B cell (primary cell): ENCODE results near the gene PRRT1. TPM values are rescaled to one million over a fixed set of nuclear protein-coding genes. Genes with fewer than 3 reads are reported as not detected.

ENCODE experiments used
- ATAC-seq: fragments of 200-7000 bp; cut with Tn5 transposase; one replicate; pipeline ENCODE4 v1.10.0; 2021; ENCODE audit warnings: low read depth, mild to moderate bottlenecking, moderate number of reproducible peaks, moderate library complexity
- CTCF ChIA-PET: fragments of 350-600 bp; sonication (Branson Sonifier 250); formaldehyde crosslinking; loops from one replicate; lab custom pipeline; 2021; ENCODE audit warnings: antibody characterized with exemption, inconsistent platforms; lab: Charles Lee
- POLR2A ChIA-PET: fragments of 350-600 bp; sonication (Branson Sonifier 250); formaldehyde crosslinking; loops from one replicate; lab custom pipeline; 2021; ENCODE audit warnings: antibody characterized with exemption; lab: Charles Lee
- DNase-seq: peaks from one replicate; pipeline ENCODE4 v3.0.0; 2013
- H2AFZ ChIP-seq: 2 replicates; pipeline ENCODE4 v1.6.1; 2012; ENCODE audit warnings: mild to moderate bottlenecking, low read depth, low read length; ENCODE audit not compliant: insufficient read depth, poor library complexity, severe bottlenecking
- H3K27ac ChIP-seq, 2 donors: 1 replicate in 1 of 2; 2 replicates in 1 of 2; pipeline ENCODE4 v1.5.1; 2012 to 2013; ENCODE audit warnings: low read length in 2 of 2, mild to moderate bottlenecking in 2 of 2, moderate library complexity in 1 of 2
- H3K27me3 ChIP-seq, 4 experiments: fragments of 200-600 bp in 1 of 4; sonication (generic) in 1 of 4; replicated peaks in 1 of 4; 1 replicate in 2 of 4; 2 replicates in 2 of 4; pipeline versions ENCODE4 v1.6.1 to v1.7.0; 2013 to 2016; ENCODE audit warnings: low read length in 3 of 4, mild to moderate bottlenecking in 2 of 4, mixed read lengths in 1 of 4, moderate library complexity in 1 of 4; ENCODE audit not compliant: insufficient read depth in 4 of 4, control insufficient read depth in 3 of 4; ENCODE audit errors: control extremely low read depth in 1 of 4
- H3K36me3 ChIP-seq, 2 experiments: replicated peaks in 1 of 2; 1 replicate in 1 of 2; 2 replicates in 1 of 2; pipeline versions ENCODE4 v1.6.1 to v1.7.1; 2013; ENCODE audit warnings: low read length in 1 of 2; ENCODE audit not compliant: insufficient read depth in 2 of 2, control insufficient read depth in 1 of 2; ENCODE audit errors: control extremely low read depth in 1 of 2, extremely low read depth in 1 of 2
- H3K4me1 ChIP-seq, 2 donors: fragments of 200-600 bp in 1 of 2; sonication (generic) in 1 of 2; 1 replicate in 1 of 2; 2 replicates in 1 of 2; pipeline versions ENCODE4 v1.5.1 to v1.6.1; 2013 to 2017; ENCODE audit warnings: low read length in 2 of 2; ENCODE audit not compliant: control insufficient read depth in 2 of 2, insufficient read depth in 2 of 2
- H3K4me2 ChIP-seq: replicated peaks from 2 replicates; pipeline ENCODE3; 2012; ENCODE audit warnings: mild to moderate bottlenecking, low read depth, low read length; ENCODE audit not compliant: poor library complexity, severe bottlenecking
- H3K4me3 ChIP-seq, 5 experiments: fragments of 200-600 bp in 1 of 5; sonication (generic) in 1 of 5; 1 replicate in 3 of 5; 2 replicates in 2 of 5; pipeline versions ENCODE4 v1.5.1 to v1.7.0; 2011 to 2016; ENCODE audit warnings: low read length in 4 of 5, mild to moderate bottlenecking in 4 of 5, low read depth in 2 of 5, control low read depth in 1 of 5, moderate library complexity in 1 of 5; ENCODE audit not compliant: insufficient read depth in 1 of 5; ENCODE audit errors: control extremely low read depth in 1 of 5, extremely low read depth in 1 of 5
- H3K79me2 ChIP-seq: fragments of 200-600 bp; sonication (generic); one replicate; pipeline ENCODE4 v1.6.0; 2016; ENCODE audit warnings: low read length; ENCODE audit not compliant: control insufficient read depth, insufficient read depth
- H3K9ac ChIP-seq: fragments of 200-600 bp; sonication (generic); 2 replicates; pipeline ENCODE4 v1.6.1; 2017; ENCODE audit warnings: mild to moderate bottlenecking, low read length, moderate library complexity
- H3K9me3 ChIP-seq, 3 donors: one replicate each; pipeline versions ENCODE4 v1.6.1 to v1.7.1; 2013; ENCODE audit warnings: low read length in 2 of 3; ENCODE audit not compliant: control insufficient read depth in 2 of 3, insufficient read depth in 1 of 3; ENCODE audit errors: control extremely low read depth in 1 of 3
- H4K20me1 ChIP-seq: 2 replicates; pipeline ENCODE4 v1.6.0; 2012; ENCODE audit warnings: mild to moderate bottlenecking, low read length; ENCODE audit not compliant: insufficient read depth, control insufficient read depth, poor library complexity, severe bottlenecking
- H3K27ac Mint-ChIP-seq: one replicate; pipeline ENCODE4 v1.8.0; 2021; ENCODE audit warnings: mixed read lengths
- H3K27me3 Mint-ChIP-seq: one replicate; pipeline ENCODE4 v1.8.0; 2021; ENCODE audit warnings: mixed read lengths
- H3K4me1 Mint-ChIP-seq: one replicate; pipeline ENCODE4 v1.8.0; 2021; ENCODE audit warnings: mixed read lengths
- H3K4me3 Mint-ChIP-seq: one replicate; pipeline ENCODE4 v1.8.0; 2021; ENCODE audit warnings: mixed read lengths
- H3K9me3 Mint-ChIP-seq: one replicate; pipeline ENCODE4 v1.8.0; 2022; ENCODE audit warnings: mixed read lengths; ENCODE audit not compliant: insufficient read depth
- EZH2 ChIP-seq: IDR thresholded peaks from 2 replicates; pipeline ENCODE4 v1.6.1; 2012; ENCODE audit warnings: borderline replicate concordance, low read depth, mild to moderate bottlenecking, moderate library complexity, low read length; ENCODE audit not compliant: insufficient read depth, poor library complexity, severe bottlenecking
- WGBS: methylation state at CpG from one replicate; pipeline ENCODE4 v1.1.5; 2013; ENCODE audit warnings: missing lambda C conversion rate; ENCODE audit not compliant: insufficient coverage; 5-methylcytosine and 5-hydroxymethylcytosine counted together
- intact Hi-C: fragments of 100-400 bp; cut with micrococcal nuclease; formaldehyde crosslinking; loops from one replicate; pipeline ENCODE4 v1.10.0; 2022
- polyA plus RNA-seq: library from polyadenylated mRNA; depleted of rRNA; stranded (reverse); fragments of >200 nt; gene quantifications from 2 replicates; pipeline ENCODE4 v1.2.3, GENCODE V29; 2012
- total RNA-seq, 2 donors: library from RNA; stranded (reverse); fragments of 120-200 nt in 1 of 2; gene quantifications; 1 replicate in 1 of 2; 2 replicates in 1 of 2; pipeline versions ENCODE4 v1.2.3 to v1.2.4, GENCODE V29; 2013 to 2022
- TF ChIP-seq, protein P1 (sequence below): fragments of 200-600 bp; IDR thresholded peaks from one replicate; pipeline ENCODE4 v1.8.0; 2022; ENCODE audit warnings: antibody characterized with exemption, mild to moderate bottlenecking

Gene PRRT1
- total and polyA plus RNA-seq, 2 donors (not counting 1 experiment from before 2014, with no cell fraction given), result not detected

DNA sequence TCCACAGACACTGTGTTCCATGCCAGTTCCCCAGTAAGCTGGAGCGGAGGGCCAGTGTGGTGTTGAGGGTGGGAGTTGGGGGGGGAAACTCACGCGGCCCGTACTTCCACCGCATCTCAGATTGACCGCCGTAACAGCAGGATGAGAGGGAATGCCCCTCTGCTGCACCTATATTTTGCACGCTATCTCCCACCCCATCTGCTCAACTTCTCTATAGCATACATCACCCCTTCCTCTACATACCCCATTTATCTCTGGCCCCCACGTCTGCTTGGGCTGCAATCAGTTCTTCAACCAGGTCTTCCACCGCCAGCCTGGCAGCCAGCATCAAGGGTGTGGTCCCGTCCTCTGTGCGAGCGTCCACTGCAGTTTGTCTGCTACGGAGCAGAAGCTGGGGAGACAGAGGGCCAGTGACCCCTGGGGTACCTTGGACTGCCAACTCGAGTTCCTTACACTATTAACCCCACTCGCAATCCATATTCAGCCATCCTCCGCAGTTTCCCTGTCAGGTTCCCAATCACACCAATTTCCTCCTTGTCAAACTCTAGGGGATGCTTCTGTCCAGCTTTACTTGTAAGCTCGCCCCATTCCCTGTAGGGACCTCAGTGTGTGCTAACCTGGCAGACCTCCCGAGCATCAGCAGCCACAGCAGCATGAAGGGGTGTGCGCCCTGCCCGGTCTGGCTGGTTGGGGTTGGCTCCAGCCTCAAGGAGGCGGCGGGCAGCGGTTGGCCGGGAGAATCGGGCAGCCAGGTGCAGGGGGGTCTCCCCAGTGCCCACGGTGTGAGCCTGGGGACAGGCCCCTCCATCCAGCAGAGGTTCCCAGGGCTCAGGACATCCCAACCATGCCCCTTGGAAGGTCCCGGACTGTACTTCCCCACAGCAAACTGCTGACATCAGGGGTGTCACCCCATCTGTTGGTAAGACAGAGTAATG is 45.2 kb upstream of the PRRT1 start:
- H4K20me1 ChIP-seq, result no peaks in the 10 kb centered on the region
- ATAC-seq, result no peak
- peak overlapping the region; percentile 95 for H3K4me3 Mint-ChIP-seq
- intact Hi-C loops, result loop anchor here (2.0 to 10.0 kb wide), 9 partner anchors 50 to 775 kb away; partner anchors contain the start of genes BAG6, CLIC1, CSNK2B and EHMT2
- peak overlapping the region; percentile 99 to 100 for H3K27ac ChIP-seq
- peaks cover 0 to under 1% of the 10 kb centered on the region in 2 experiments for H3K36me3 ChIP-seq
- H3K27me3 ChIP-seq, result no peaks in the 10 kb centered on the region
- peaks cover 46% of the 10 kb centered on the region for H3K4me1 Mint-ChIP-seq
- H3K4me1 ChIP-seq, result peaks cover 32 to 43% of the 10 kb centered on the region in 2 donors
- H3K9me3 ChIP-seq, result no peaks in the 10 kb centered on the region
- whole genome bisulfite sequencing, result 57% methylated on average over 23 of the region's 28 CpGs
- peak; percentile 70 for DNase-seq
- H3K9ac ChIP-seq, result peak overlapping the region; percentile 99
- H3K4me2 ChIP-seq, result peak overlapping the region; percentile 91
- no peaks in the 10 kb centered on the region for H3K27me3 Mint-ChIP-seq
- peak overlapping the region; percentile 65 for H2AFZ ChIP-seq
- POLR2A ChIA-PET, result interaction anchor here (0.5 to 1.8 kb wide), 12 partner anchors 9 to 1127 kb away, joined by 3 to 25 read pairs (median 5); partner anchors contain the start of genes AGPAT1, ATF6B, FKBPL and RNF5
- peak overlapping the region; percentile 99 for H3K27ac Mint-ChIP-seq
- H3K4me3 ChIP-seq, result peak overlapping the region in 4 of 5 experiments; percentile 89 to 99 (median 94)
- no peak for TF ChIP-seq EZH2
- TF ChIP-seq, protein P1, sequence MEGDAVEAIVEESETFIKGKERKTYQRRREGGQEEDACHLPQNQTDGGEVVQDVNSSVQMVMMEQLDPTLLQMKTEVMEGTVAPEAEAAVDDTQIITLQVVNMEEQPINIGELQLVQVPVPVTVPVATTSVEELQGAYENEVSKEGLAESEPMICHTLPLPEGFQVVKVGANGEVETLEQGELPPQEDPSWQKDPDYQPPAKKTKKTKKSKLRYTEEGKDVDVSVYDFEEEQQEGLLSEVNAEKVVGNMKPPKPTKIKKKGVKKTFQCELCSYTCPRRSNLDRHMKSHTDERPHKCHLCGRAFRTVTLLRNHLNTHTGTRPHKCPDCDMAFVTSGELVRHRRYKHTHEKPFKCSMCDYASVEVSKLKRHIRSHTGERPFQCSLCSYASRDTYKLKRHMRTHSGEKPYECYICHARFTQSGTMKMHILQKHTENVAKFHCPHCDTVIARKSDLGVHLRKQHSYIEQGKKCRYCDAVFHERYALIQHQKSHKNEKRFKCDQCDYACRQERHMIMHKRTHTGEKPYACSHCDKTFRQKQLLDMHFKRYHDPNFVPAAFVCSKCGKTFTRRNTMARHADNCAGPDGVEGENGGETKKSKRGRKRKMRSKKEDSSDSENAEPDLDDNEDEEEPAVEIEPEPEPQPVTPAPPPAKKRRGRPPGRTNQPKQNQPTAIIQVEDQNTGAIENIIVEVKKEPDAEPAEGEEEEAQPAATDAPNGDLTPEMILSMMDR, result no peak
- H3K79me2 ChIP-seq, result peaks cover 12% of the 10 kb centered on the region
- H3K9me3 Mint-ChIP-seq, result no peaks in the 10 kb centered on the region
- CTCF ChIA-PET, result interaction anchor here (0.6 to 1.6 kb wide), 7 partner anchors 15 to 79 kb away, joined by 3 to 7 read pairs (median 4); partner anchors contain the start of gene AGPAT1
